Liver (tissue), 9 donors: ENCODE data around the gene TIMM29. TPM values are rescaled to one million over a fixed set of nuclear protein-coding genes. Genes with fewer than 3 reads are reported as not detected.
"Not testable (repeated sequence)": the region's sequence is repeated elsewhere in the genome, so short reads cannot be mapped to it uniquely, and the experiment has no call there.

ENCODE experiments used
- DNase-seq: peaks from one replicate; pipeline ENCODE4 v3.0.0-alpha.2; 2017; ENCODE audit warnings: low spot score
- H3K27ac ChIP-seq, 2 donors: one replicate each; pipeline ENCODE4 v1.7.0; 2013; ENCODE audit warnings: inconsistent platforms in 2 of 2, low read length in 2 of 2, control low read depth in 1 of 2, low read depth in 1 of 2, mild to moderate bottlenecking in 1 of 2
- H3K27me3 ChIP-seq, 4 donors: one replicate each; pipeline versions ENCODE4 v1.6.1 to v1.7.0; 2013; ENCODE audit warnings: low read length in 3 of 4, inconsistent platforms in 1 of 4, mild to moderate bottlenecking in 1 of 4, moderate library complexity in 1 of 4; ENCODE audit not compliant: control insufficient read depth in 4 of 4, insufficient read depth in 4 of 4
- H3K36me3 ChIP-seq, 4 donors: one replicate each; pipeline versions ENCODE4 v1.6.1 to v1.7.0; 2013; ENCODE audit warnings: low read length in 3 of 4, mild to moderate bottlenecking in 3 of 4, low read depth in 1 of 4, moderate library complexity in 1 of 4; ENCODE audit not compliant: control insufficient read depth in 4 of 4, insufficient read depth in 3 of 4
- H3K4me1 ChIP-seq, 4 donors: one replicate each; pipeline versions ENCODE4 v1.6.1 to v1.7.0; 2013; ENCODE audit warnings: low read length in 3 of 4, mild to moderate bottlenecking in 3 of 4, moderate library complexity in 1 of 4; ENCODE audit not compliant: control insufficient read depth in 4 of 4, insufficient read depth in 4 of 4
- H3K4me3 ChIP-seq, 3 donors: one replicate each; pipeline versions ENCODE4 v1.6.1 to v1.7.0; 2013; ENCODE audit warnings: low read length in 3 of 3, control low read depth in 1 of 3, low read depth in 1 of 3, mild to moderate bottlenecking in 1 of 3
- H3K9ac ChIP-seq, 2 donors: one replicate each; pipeline ENCODE4 v1.7.0; 2013; ENCODE audit warnings: low read length in 2 of 2, mild to moderate bottlenecking in 2 of 2, moderate library complexity in 2 of 2, control low read depth in 1 of 2, low read depth in 1 of 2
- H3K9me3 ChIP-seq, 4 donors: one replicate each; pipeline versions ENCODE4 v1.6.1 to v1.7.0; 2013; ENCODE audit warnings: low read length in 3 of 4; ENCODE audit not compliant: control insufficient read depth in 4 of 4
- EGR1 ChIP-seq, 2 donors: IDR thresholded peaks; 2 replicates each; pipeline ENCODE4 v1.6.1; 2016 to 2018; ENCODE audit warnings: antibody characterized with exemption in 2 of 2, low read depth in 2 of 2
- FOXA1 ChIP-seq: IDR thresholded peaks from 2 replicates; pipeline ENCODE4 v1.6.1; 2016; ENCODE audit warnings: antibody characterized with exemption
- FOXA2 ChIP-seq: IDR thresholded peaks from 2 replicates; pipeline ENCODE4 v1.6.1; 2016; ENCODE audit warnings: antibody characterized with exemption
- GABPA ChIP-seq, 2 donors: IDR thresholded peaks in 1 of 2; conservative IDR thresholded peaks in 1 of 2; 2 replicates each; pipeline ENCODE4 v1.6.1; 2016; ENCODE audit warnings: antibody characterized with exemption in 2 of 2, mild to moderate bottlenecking in 1 of 2, moderate library complexity in 1 of 2
- HNF4A ChIP-seq, 2 donors: conservative IDR thresholded peaks; 2 replicates each; pipeline ENCODE4 v1.6.1; 2016; ENCODE audit warnings: antibody characterized with exemption in 2 of 2, mild to moderate bottlenecking in 2 of 2
- HNF4G ChIP-seq: IDR thresholded peaks from 2 replicates; pipeline ENCODE4 v1.6.1; 2016; ENCODE audit warnings: antibody characterized with exemption
- RXRA ChIP-seq, 2 donors: IDR thresholded peaks; 2 replicates each; pipeline ENCODE4 v1.6.1; 2017 to 2018; ENCODE audit warnings: antibody characterized with exemption in 2 of 2, mild to moderate bottlenecking in 1 of 2
- TAF1 ChIP-seq: conservative IDR thresholded peaks from 2 replicates; pipeline ENCODE4 v1.6.1; 2016; ENCODE audit warnings: antibody characterized with exemption, mild to moderate bottlenecking
- YY1 ChIP-seq: IDR thresholded peaks from 2 replicates; pipeline ENCODE4 v1.6.1; 2016; ENCODE audit warnings: antibody characterized with exemption, mild to moderate bottlenecking
- WGBS: extraction: QIAGEN DNeasy Blood & Tissue Kit; methylation state at CpG from one replicate; pipeline ENCODE4 v1.1.7; 2013; 5-methylcytosine and 5-hydroxymethylcytosine counted together
- polyA plus RNA-seq, 2 donors: library from polyadenylated mRNA; stranded (reverse) in 1 of 2; unstranded in 1 of 2; fragments of 200-250 nt in 1 of 2; fragments of >200 nt in 1 of 2; fragmentation: Nextera tagmentation in 1 of 2; extraction: Ambion mirVana in 1 of 2; gene quantifications; one replicate each; pipeline versions ENCODE4 v1.2.1 to v1.2.3, GENCODE V29; 2013 to 2015
- total RNA-seq, 2 donors: library from RNA; depleted of rRNA; stranded (reverse); fragments of >200 nt; gene quantifications; one replicate each; pipeline ENCODE4 v1.2.3, GENCODE V29; 2014
- TF ChIP-seq, protein P1 (sequence below): IDR thresholded peaks from 2 replicates; pipeline ENCODE4 v1.6.1; 2016; ENCODE audit warnings: antibody characterized with exemption
- TF ChIP-seq, protein P2 (sequence below): IDR thresholded peaks from 2 replicates; pipeline ENCODE4 v1.6.1; 2016; ENCODE audit warnings: antibody characterized with exemption
- TF ChIP-seq, protein P3 (sequence below): IDR thresholded peaks from 2 replicates; pipeline ENCODE4 v1.6.1; 2016; ENCODE audit warnings: antibody characterized with exemption, mild to moderate bottlenecking
- TF ChIP-seq, protein P4 (sequence below): IDR thresholded peaks from 2 replicates; pipeline ENCODE4 v1.6.1; 2016; ENCODE audit warnings: antibody characterized with exemption
- donor health status: healthy.
- donor health status: healthy.
- donor health status: healthy.
- donor health status: healthy.
- donor health status: healthy.

TIMM29 gene
- total and polyA plus RNA-seq, 4 donors, result 9.4 to 25.2 (median 14.6) TPM

DNA sequence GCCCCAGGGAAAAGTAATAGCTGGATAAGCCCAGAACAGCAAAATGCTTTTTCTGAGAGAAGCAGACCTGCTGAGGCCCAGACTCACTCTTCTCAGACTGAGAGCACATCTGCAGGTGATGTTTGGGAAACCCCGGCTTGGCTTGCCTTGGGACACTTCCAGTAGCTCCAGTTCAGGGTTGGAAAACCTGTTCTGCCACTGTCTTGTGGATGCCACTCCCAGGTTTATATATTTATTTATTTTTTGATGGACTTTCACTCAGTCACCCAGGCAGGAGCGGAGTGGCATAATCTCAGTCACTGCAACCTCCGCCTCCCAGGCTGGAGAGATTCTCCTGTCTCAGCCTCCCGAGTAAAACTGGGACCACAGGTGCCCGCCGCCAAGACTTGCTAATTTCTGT, 24.2 kb downstream of the TIMM29 start:
- WGBS, result 82% methylated on average over 6 of the region's 6 CpGs
- H3K27me3 ChIP-seq, result no peaks in the 10 kb centered on the region
- H3K36me3 ChIP-seq, result no peaks in the 10 kb centered on the region
- no peaks in the 10 kb centered on the region for H3K4me1 ChIP-seq
- no peak overlapping the region for H3K4me3 ChIP-seq
- H3K9me3 ChIP-seq, result no peaks in the 10 kb centered on the region
- H3K9ac ChIP-seq, result no peak overlapping the region
- H3K27ac ChIP-seq, result no peak overlapping the region
- no peak for DNase-seq
- TF ChIP-seq FOXA2, result no peak
- TF ChIP-seq GABPA (IDR thresholded peaks at IDR 0.05 in 1 of 2, conservative IDR thresholded peaks at IDR 0.05 in 1 of 2), result no peak
- TF ChIP-seq, protein P1, sequence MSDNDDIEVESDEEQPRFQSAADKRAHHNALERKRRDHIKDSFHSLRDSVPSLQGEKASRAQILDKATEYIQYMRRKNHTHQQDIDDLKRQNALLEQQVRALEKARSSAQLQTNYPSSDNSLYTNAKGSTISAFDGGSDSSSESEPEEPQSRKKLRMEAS, result no peak
- TF ChIP-seq TAF1, result no peak
- no peak for TF ChIP-seq HNF4G
- no peak for TF ChIP-seq HNF4A (conservative IDR thresholded peaks at IDR 0.05)
- TF ChIP-seq, protein P2, sequence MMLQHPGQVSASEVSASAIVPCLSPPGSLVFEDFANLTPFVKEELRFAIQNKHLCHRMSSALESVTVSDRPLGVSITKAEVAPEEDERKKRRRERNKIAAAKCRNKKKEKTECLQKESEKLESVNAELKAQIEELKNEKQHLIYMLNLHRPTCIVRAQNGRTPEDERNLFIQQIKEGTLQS, result no peak
- TF ChIP-seq, protein P3, sequence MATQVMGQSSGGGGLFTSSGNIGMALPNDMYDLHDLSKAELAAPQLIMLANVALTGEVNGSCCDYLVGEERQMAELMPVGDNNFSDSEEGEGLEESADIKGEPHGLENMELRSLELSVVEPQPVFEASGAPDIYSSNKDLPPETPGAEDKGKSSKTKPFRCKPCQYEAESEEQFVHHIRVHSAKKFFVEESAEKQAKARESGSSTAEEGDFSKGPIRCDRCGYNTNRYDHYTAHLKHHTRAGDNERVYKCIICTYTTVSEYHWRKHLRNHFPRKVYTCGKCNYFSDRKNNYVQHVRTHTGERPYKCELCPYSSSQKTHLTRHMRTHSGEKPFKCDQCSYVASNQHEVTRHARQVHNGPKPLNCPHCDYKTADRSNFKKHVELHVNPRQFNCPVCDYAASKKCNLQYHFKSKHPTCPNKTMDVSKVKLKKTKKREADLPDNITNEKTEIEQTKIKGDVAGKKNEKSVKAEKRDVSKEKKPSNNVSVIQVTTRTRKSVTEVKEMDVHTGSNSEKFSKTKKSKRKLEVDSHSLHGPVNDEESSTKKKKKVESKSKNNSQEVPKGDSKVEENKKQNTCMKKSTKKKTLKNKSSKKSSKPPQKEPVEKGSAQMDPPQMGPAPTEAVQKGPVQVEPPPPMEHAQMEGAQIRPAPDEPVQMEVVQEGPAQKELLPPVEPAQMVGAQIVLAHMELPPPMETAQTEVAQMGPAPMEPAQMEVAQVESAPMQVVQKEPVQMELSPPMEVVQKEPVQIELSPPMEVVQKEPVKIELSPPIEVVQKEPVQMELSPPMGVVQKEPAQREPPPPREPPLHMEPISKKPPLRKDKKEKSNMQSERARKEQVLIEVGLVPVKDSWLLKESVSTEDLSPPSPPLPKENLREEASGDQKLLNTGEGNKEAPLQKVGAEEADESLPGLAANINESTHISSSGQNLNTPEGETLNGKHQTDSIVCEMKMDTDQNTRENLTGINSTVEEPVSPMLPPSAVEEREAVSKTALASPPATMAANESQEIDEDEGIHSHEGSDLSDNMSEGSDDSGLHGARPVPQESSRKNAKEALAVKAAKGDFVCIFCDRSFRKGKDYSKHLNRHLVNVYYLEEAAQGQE, result no peak
- no peak for TF ChIP-seq EGR1 (IDR thresholded peaks at IDR 0.05; ENCODE audit: low read depth in 2 of 2)

DNA sequence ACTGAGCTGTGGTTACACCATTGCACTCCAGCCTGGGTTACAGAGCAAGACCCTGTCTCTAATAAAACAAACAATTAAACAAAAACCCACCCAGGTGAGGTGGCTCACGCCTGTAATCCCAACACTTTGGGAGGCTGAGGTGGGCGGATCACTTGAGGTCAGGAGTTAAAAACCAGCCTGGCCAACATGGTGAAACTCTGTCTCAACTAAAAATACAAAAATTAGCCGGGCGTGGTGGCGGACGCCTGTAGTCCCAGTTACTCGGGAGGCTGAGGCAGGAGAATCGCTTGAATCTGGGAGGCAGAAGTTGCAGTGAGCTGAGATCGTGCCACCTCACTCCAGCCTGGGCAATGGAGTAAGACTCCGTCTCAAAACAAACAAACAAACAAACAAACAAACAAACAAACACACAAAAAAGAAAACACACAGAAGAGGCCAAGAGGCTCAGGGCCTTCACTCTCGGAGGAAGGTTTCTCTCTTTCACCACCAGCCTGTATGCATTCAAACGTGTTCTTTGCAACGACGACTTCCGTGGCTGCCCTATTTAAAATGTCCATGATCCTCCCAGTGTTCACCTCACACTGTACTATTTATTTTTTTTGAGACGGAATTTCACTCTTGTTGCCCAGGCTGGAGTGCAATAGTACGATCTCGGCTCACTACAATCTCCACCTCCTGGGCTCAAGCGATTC, 30.8 kb downstream of the TIMM29 start:
- Histone ChIP-seq H3K4me1 (peaks cover 0 to 10% (median 8%) of the 10 kb centered on the region in 4 donors), H3K4me3 (peak overlapping the region in 2 of 3 donors; percentile 63 to 99), H3K27ac (peak overlapping the region in 1 of 2 donors; percentile 83)
- not testable (repeated sequence) for DNase-seq, H3K9ac ChIP-seq, H3K27me3 ChIP-seq, H3K9me3 ChIP-seq, H3K36me3 ChIP-seq
- 87% methylated on average over 19 of the region's 19 CpGs for WGBS

DNA sequence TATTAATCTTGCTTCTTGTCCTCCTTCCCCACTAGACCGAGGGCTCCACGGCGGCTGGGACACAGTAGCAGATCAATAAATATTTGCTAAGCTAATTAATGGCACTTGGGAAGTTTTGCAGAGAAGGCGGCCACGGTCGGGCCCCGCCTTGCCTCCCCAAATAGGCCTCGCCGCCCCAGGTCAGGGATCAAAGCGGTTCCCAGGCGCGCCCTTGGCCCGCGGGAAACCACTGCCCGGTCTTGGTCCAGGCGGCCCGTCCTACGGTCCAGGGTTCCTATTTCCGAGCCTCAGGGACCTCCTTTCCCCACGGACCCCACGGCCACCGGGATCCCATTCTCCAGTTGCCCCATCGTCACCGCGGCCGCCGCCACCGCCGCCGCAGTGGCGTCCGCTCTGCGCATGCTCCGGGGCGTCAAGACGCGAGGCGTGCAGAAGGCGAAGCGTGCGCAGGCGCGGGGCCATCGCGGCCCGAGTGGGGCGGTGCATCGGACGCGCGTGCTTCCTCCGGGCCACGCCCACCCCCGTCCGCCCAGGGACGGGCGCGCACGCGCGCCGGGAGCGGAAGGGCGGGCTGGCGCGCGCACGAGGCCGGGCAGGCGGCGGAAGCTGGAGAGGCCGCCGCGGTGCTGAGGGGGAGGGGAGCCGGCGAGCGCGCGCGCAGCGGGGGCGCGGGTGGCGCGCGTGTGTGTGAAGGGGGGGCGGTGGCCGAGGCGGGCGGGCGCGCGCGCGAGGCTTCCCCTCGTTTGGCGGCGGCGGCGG, 31.9 kb downstream of the TIMM29 start, which contains the start of gene SMARCA4:
SMARCA4 (plus strand) TSS at position 717 of the 759 bp plus-strand sequence. CDS start 23,122 bp downstream, outside the sequence.
- Histone ChIP-seq H3K27ac (peak within 1 kb of the TSS; percentile 83 to 90), H3K27me3 (no peaks in the 10 kb centered on the region), H3K36me3 (no peaks in the 10 kb centered on the region), H3K9ac (peak within 1 kb of the TSS; percentile 51 to 90), H3K4me1 (peaks cover 0 to 10% (median 8%) of the 10 kb centered on the region in 4 donors), H3K9me3 (no peaks in the 10 kb centered on the region), H3K4me3 (peak within 1 kb of the TSS; percentile 74 to 99 (median 95))
- peak; percentile 97 for DNase-seq
- under 1% methylated on average over 100 of the region's 100 CpGs for WGBS
- TF ChIP-seq, protein P1, result no peak
- TF ChIP-seq HNF4A (conservative IDR thresholded peaks at IDR 0.05) (peak in 1 of 2 donors; percentile 2), RXRA (IDR thresholded peaks at IDR 0.05) (peak in 1 of 2 donors; percentile 45), YY1 (peak; percentile 60), FOXA1 (no peak)
- TF ChIP-seq, protein P2, result no peak
- TF ChIP-seq, protein P4, sequence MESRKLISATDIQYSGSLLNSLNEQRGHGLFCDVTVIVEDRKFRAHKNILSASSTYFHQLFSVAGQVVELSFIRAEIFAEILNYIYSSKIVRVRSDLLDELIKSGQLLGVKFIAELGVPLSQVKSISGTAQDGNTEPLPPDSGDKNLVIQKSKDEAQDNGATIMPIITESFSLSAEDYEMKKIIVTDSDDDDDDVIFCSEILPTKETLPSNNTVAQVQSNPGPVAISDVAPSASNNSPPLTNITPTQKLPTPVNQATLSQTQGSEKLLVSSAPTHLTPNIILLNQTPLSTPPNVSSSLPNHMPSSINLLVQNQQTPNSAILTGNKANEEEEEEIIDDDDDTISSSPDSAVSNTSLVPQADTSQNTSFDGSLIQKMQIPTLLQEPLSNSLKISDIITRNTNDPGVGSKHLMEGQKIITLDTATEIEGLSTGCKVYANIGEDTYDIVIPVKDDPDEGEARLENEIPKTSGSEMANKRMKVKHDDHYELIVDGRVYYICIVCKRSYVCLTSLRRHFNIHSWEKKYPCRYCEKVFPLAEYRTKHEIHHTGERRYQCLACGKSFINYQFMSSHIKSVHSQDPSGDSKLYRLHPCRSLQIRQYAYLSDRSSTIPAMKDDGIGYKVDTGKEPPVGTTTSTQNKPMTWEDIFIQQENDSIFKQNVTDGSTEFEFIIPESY, result no peak
